HL-60 (cell line): Measurements from ENCODE around the gene ARHGAP20.

Source experiments
- GABPA ChIP-seq: IDR thresholded peaks from 2 replicates; pipeline ENCODE4 v1.6.1; 2012; ENCODE audit warnings: low read depth
- POLR2AphosphoS5 ChIP-seq: IDR thresholded peaks from 2 replicates; pipeline ENCODE4 v1.6.1; 2012; ENCODE audit warnings: low read depth
- SPI1 ChIP-seq: IDR thresholded peaks from 2 replicates; pipeline ENCODE4 v1.6.1; 2012; ENCODE audit warnings: low read depth, mild to moderate bottlenecking, borderline replicate concordance
- TF ChIP-seq, protein P1 (sequence below): IDR thresholded peaks from 2 replicates; pipeline ENCODE4 v1.6.1; 2012; ENCODE audit warnings: low read depth; ENCODE audit not compliant: insufficient replicate concordance
- TF ChIP-seq, protein P2 (sequence below): IDR thresholded peaks from one replicate; pipeline ENCODE4 v1.5.1; 2011; ENCODE audit warnings: low read length, control low read depth, inconsistent platforms; ENCODE audit not compliant: insufficient read depth

DNA sequence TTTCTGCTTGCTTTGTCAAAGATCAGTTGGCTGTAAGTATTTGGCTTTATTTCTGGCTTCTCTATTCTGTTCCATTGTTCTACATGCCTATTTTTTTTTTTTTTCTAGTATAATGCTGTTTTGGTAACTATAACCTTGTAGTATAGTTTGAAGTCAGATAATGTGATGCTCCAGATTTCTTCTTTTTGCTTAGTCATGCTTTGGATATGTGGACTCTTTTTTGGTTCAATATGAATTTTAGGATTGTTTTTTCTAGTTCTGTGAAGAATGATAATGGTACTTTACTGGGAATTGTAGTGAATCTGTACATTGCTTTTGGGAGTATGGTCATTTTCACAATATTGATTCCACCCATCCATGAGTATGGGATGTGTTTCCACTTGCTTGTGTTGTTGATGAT, 37.9 kb upstream of the ARHGAP20 start:
- TF ChIP-seq, protein P1, sequence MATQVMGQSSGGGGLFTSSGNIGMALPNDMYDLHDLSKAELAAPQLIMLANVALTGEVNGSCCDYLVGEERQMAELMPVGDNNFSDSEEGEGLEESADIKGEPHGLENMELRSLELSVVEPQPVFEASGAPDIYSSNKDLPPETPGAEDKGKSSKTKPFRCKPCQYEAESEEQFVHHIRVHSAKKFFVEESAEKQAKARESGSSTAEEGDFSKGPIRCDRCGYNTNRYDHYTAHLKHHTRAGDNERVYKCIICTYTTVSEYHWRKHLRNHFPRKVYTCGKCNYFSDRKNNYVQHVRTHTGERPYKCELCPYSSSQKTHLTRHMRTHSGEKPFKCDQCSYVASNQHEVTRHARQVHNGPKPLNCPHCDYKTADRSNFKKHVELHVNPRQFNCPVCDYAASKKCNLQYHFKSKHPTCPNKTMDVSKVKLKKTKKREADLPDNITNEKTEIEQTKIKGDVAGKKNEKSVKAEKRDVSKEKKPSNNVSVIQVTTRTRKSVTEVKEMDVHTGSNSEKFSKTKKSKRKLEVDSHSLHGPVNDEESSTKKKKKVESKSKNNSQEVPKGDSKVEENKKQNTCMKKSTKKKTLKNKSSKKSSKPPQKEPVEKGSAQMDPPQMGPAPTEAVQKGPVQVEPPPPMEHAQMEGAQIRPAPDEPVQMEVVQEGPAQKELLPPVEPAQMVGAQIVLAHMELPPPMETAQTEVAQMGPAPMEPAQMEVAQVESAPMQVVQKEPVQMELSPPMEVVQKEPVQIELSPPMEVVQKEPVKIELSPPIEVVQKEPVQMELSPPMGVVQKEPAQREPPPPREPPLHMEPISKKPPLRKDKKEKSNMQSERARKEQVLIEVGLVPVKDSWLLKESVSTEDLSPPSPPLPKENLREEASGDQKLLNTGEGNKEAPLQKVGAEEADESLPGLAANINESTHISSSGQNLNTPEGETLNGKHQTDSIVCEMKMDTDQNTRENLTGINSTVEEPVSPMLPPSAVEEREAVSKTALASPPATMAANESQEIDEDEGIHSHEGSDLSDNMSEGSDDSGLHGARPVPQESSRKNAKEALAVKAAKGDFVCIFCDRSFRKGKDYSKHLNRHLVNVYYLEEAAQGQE, result no peak
- TF ChIP-seq, protein P2, sequence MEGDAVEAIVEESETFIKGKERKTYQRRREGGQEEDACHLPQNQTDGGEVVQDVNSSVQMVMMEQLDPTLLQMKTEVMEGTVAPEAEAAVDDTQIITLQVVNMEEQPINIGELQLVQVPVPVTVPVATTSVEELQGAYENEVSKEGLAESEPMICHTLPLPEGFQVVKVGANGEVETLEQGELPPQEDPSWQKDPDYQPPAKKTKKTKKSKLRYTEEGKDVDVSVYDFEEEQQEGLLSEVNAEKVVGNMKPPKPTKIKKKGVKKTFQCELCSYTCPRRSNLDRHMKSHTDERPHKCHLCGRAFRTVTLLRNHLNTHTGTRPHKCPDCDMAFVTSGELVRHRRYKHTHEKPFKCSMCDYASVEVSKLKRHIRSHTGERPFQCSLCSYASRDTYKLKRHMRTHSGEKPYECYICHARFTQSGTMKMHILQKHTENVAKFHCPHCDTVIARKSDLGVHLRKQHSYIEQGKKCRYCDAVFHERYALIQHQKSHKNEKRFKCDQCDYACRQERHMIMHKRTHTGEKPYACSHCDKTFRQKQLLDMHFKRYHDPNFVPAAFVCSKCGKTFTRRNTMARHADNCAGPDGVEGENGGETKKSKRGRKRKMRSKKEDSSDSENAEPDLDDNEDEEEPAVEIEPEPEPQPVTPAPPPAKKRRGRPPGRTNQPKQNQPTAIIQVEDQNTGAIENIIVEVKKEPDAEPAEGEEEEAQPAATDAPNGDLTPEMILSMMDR, result no peak
- TF ChIP-seq POLR2AphosphoS5 (no peak), GABPA (no peak), SPI1 (no peak)
